Fibroblast of pulmonary artery (primary cell): ENCODE data around the gene ITGA5.
A peak's percentile ranks its signal among the peaks of the same experiment; 100 is the strongest.

ENCODE experiments used
- DNase-seq: peaks from one replicate; pipeline ENCODE4 v3.0.0-alpha.2; 2010; ENCODE audit warnings: low read depth
- H3K4me3 ChIP-seq: replicated peaks from 2 replicates; pipeline ENCODE4 v1.5.1; 2011; ENCODE audit warnings: low read depth, mild to moderate bottlenecking, control low read depth, low read length, moderate library complexity
- CTCF ChIP-seq: IDR thresholded peaks from 2 replicates; pipeline ENCODE4 v1.5.1; 2011; ENCODE audit warnings: mild to moderate bottlenecking, control low read depth, low read length, inconsistent platforms; ENCODE audit errors: missing control alignments

ITGA5 gene

GRCh38 chr12:54372113-54372806, 46.8 kb downstream of the ITGA5 start:
- DNase-seq = no peak
- TF ChIP-seq CTCF = no peak
- no peak overlapping the region for H3K4me3 ChIP-seq

GRCh38 chr12:54371328-54372112, 47.5 kb downstream of the ITGA5 start:
- DNase-seq = peak; percentile 65
- no peak for TF ChIP-seq CTCF

GRCh38 chr12:54370171-54370730, 48.8 kb downstream of the ITGA5 start:
- DNase-seq = peak; percentile 84
- TF ChIP-seq CTCF = peak; percentile 80
- H3K4me3 ChIP-seq = peak overlapping the region; percentile 41

More at GRCh38 chr12:54371328-54372112, 47.5 kb downstream of the ITGA5 start:
- no peak overlapping the region for H3K4me3 ChIP-seq

GRCh38 chr12:54369597-54370131, 49.4 kb downstream of the ITGA5 start:
- no peak for TF ChIP-seq CTCF
- peak overlapping the region; percentile 41 for H3K4me3 ChIP-seq

GRCh38 chr12:54368709-54369596, 50.1 kb downstream of the ITGA5 start:
- H3K4me3 ChIP-seq = peak overlapping the region; percentile 13
- peak; percentile 94 for TF ChIP-seq CTCF
- DNase-seq = peak; percentile 92

More at GRCh38 chr12:54369597-54370131, 49.4 kb downstream of the ITGA5 start:
- no peak for DNase-seq

GRCh38 chr12:54368025-54368708, 50.9 kb downstream of the ITGA5 start:
- no peak for TF ChIP-seq CTCF
- no peak for DNase-seq
- no peak overlapping the region for H3K4me3 ChIP-seq
